ENCODE results near the gene TREML1.
"Not testable (repeated sequence)": the region's sequence is repeated elsewhere in the genome, so short reads cannot be mapped to it uniquely, and the experiment has no call there.

TREML1 gene, protein sequence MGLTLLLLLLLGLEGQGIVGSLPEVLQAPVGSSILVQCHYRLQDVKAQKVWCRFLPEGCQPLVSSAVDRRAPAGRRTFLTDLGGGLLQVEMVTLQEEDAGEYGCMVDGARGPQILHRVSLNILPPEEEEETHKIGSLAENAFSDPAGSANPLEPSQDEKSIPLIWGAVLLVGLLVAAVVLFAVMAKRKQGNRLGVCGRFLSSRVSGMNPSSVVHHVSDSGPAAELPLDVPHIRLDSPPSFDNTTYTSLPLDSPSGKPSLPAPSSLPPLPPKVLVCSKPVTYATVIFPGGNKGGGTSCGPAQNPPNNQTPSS

DNA sequence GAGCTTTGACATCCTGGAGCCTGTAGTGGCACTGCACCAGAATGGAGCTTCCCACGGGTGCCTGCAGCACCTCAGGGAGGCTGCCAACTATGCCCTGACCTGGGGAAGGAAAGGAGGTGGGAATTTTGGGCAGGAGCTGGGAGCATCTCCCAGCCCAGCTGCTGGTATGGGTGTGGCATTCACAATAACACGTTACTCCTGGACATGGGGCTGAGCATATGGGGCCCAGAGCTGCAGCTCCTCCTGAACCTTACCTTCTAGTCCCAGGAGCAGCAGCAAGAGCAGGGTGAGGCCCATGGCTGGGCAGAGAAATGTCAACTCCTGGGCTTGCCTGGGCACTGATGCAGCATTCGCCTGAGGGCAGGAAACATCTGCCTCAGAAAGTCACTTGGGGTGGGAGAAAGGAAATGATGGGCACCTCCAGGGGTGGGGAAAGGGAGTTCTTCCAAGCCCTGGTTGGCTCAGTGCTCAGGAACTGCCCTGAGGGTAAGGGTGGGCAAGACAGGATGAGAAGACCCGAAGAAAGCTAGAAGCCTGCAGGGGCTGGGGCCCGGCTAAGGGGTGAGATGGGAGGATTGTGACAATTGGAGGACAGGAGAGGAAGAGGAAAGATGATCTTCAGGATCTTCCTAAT, at the start of gene TREML1:
Gene TREML1, minus strand, starts transcription at position 356 of the 634 bp plus-strand sequence. Its CDS starts 59 bp downstream, at position 297.
- no peak for DNase-seq

DNA sequence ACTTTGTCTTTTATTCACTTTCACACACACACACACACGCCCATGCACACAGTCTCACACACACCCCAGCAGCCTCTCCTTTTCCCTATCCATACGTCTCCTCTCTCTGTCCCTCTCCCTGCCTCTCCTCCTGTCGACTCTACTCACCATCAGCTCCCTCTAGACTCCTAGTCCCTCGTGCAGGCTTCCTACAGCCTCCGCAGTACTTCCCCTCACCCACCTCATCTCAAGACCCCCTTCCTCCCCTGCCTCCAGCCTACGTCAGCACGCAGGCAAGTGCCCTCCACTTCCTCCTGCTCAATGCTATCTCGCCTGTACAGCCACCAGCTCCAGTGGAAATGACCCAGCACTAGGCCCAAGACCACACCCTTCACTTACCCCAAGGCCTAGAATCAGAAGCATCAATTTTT, 47.6 kb upstream of the TREML1 start:
- DNase-seq, result no peak

DNA sequence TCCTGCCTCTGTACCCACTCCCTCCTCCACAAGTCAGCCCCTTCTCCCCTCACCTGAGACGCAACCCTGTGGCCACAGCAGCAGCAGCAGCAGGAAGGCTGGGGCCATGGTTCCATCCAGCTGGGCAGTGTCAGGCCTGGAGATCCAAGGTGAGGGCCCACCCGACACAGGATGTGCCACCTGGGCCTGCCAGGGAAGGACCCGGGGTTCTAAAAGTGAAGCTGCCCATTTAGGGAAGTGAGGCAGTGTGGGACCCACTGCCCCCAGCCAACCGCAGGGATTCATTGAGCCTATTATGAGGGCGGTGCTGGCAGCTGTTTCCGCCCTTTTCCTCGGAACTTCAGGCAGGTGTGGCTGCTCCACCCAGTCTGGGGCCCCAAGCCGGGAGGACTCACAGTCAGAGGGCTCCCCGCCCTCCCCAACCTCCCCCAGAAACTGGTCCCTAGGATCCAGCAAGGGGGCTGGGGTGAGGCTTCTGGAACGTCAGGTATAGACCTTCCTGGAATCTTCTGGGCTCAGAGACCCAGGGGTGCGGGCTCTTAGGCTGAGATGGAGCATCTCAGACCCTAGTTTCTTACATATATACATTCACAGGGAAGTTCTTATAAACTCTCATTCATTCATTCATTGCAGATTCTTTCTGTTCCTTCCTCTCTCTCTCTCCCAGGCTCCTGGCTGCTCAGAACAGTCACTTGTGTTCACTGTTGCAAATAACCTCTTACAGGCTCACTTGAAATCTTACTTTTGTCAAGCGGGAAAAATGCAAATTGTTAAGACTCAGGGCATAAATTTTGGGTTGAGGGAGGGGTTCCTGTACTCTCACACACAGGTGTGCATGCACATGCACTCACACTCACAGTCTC, 47.0 kb upstream of the TREML1 start, which contains the start of gene TREML2:
Gene TREML2, minus strand, starts transcription at position 249 of the 863 bp plus-strand sequence. Its CDS starts 141 bp downstream, at position 108.
- no peak for DNase-seq

DNA sequence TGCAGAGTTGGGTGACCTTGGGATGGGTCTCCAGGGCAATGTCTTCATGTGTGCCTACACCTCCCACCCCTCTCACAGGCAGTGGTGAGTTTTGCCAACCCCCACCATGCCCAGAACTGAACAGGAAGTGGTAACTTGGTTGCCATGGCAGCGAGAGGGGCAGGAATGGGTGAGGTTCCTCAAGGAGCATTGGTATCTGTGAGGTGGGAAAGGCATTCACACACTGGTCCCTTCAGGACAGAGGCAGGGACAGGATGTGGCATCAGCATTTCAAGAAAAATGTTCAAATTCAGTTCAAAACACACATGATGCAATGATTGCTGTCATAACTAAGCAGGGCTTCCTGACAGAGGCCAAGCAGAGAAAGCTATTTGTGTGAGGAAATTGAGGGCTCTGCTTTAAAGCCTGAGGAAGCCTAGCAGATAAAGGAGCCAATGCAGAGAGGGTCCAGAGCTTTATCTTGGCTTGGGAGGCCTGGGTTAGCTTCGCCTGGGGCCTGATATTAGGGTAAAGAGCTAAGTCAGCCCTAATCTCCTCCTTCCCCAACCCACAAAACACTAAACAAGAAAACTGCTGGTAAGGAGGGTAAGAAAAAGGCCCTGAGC, 46.3 kb upstream of the TREML1 start:
- DNase-seq, result no peak

DNA sequence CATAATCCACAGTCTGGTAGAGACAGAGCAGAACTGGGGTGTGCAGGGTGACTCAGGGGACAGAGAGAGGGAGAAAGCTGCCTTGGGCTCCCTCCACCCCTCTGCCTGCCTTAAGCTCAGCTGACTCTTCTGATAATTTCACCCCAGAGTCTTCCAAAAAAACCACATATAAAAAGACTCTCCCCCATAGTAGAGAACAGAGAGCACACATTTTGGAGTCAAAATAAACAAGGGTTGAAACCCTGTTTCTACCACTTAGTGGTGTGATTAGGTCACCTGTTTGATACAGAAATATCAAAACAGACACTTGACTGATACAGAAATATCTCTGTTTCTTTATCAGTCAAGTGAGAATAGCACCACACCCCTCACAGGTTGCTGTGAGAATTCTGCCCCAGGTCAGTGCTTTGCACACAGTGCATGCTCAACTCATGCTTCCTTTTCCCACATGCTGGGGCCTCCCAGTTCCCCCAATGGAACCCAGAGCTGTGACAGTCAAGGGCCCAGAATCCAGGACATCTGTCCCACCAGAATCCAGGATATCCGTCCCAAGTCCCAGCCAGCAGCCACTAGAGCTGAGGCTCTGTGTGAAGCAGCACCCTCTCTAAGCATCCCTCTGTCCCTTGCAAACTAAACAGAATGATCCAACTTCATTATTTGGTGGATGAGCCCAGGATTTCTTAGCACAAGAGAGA, 45.6 kb upstream of the TREML1 start:
- DNase-seq, result no peak

DNA sequence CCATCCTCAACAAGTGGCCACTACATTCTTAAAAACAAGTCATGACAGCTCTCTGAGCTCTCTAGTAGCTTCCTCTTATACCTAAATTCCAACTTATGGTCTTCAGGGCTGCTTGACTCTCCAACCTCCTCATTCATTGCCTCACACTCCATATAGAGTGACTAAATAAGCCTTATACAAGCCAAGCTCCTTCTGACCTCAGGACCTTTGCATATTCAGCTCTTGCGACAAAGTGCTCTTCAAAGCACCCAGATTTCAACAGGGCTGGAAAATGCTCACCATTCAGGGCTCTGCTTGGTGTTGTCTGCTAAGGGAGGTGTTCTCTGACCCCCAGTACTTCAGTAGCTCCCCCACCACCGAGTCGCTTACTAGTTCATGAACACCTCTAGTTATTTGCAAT, 43.1 kb upstream of the TREML1 start:
- DNase-seq, result no peak

DNA sequence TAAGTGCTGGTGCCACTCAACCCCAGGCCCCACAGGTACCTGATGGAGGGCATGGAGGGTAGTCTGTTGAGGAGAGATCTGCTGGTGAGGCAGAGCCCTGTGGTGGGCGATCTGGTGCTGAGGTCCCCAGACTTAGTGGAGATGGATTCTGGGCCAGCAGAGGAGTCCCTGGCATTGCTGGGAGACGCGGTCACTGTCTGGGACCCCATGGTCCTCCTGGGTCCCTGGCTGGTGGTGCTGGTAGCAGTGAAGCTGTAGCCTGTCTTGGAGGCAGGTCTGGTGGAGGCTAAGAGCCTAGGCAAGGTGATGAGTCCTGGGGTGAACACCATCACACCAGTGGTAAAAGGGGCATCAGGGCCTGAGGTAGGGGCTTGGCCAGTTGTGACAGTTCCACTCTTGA, 40.2 kb upstream of the TREML1 start:
- no peak for DNase-seq

DNA sequence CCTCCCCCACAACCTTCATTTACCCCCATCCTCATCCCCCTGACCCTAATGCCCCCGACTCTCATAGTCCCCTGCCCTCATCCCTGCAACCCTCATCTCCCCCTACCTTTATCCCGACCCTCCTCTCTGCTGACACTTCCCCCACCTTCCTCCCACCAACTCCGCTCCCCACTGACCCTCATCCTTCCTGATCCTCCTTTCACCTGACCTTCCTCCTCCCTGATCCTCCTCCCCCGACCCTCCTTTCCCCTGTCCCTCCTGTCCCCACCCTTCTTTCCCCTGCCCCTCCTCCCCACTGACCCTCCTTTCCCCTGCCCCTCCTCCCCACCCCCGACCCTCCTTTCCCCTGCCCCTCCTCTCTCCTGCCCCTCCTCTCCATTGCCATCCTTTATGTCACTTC, 39.7 kb upstream of the TREML1 start:
- no peak for DNase-seq

DNA sequence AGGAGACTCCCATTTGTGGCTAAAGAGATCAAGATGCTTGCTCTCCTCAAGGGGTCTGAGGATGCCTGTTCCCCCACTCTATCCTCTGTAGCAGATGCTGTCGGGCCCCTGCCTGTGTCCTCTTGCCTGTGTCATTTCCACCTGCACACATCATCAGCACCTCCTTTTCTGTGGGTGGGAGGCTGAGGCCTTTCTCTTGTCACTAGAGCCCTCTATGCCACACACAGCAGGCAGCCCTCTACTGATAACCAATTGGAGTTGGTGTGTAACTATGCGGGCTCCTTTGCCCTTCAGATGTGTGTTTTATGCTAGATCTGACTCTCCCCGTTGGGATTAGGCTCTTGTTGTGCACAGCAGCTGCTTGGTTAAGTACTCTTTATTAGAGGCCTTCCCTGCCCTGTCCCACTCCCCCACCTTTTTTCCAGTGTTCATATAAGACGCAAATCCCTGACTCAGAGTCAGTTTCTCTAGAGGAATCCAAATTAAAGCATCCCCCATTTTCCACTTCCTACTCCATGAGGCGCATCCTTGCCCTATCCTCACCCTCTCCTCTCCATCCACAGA, 39.1 kb upstream of the TREML1 start:
- DNase-seq, result peak; percentile 33

DNA sequence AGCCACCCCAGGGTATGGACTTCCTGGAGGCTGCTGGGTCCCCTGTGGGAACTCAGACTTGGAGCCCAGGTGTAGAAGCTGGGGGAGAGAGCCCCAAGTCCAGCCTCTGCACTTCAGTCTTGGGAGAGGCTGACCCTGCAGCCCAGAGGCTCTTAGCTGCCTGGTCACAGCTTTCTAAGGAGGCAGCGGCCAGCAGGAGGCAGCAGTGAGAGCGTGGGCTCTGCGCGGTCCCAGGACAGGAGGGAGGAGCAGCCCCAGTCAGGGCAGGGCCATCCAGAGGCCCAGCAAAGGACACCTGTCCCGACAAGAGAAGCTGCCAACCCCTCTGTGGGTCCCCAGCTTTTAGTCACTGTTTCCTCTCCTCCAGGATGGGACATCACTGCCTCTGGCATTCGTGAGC, 37.4 kb upstream of the TREML1 start:
- DNase-seq, result no peak

DNA sequence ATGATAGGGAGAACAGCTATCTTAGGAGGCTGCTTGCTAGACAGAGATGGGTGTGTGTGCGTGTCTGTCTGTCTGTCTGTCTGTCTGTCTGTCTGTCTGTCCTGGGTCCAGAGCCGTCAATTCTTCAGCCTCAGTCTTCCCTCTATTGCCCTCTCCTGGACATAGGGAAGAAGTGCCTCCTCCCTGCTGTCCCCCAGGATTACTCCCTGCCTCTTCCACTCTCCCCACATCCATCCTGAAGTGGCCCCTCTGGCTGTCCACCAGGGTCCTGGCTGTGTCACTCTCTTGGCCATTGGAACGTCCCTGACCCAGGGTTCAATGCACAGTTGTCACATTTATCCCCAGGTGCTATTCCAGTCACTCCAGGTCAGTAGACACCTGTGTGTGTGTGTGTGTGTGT, 36.6 kb upstream of the TREML1 start:
- no peak for DNase-seq

DNA sequence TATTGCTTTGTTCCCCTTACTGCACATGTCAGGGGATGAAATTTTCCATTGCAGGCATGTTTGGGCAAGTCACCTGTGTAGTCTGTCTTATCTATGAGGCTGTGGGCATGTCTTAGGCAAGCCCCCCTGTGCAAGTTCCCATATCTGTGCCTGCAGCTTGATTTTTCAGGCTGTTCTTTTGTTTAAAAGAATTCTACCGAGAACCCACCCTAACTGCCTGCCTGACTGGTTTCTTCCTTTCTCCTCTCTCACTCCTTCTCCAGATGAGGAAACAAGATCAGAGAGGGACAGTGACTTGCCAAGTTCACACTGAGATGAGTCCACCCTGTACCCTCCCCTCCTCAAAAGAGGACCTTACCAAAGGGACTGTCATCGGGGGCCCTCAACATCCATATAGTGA, 35.8 kb upstream of the TREML1 start:
- DNase-seq, result no peak

DNA sequence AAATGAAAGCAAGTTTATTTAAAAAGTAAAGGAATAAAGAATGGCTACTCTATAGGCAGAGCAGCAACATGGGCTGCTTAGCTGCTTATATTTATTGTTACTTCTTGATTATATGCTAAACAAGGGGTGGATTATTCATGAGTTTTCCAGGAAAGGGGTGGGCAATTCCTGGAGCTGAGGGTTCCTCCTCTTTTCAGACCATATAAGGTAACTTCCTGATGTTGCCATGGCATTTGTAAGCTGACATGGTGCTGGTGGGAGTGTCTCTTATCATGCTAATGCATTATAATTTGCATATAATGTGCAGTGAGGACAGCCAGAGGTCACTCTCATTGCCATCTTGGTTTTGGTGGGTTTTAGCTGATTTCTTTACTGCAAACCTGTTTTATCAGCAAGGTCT, 34.9 kb upstream of the TREML1 start:
- DNase-seq, result not testable (repeated sequence)

DNA sequence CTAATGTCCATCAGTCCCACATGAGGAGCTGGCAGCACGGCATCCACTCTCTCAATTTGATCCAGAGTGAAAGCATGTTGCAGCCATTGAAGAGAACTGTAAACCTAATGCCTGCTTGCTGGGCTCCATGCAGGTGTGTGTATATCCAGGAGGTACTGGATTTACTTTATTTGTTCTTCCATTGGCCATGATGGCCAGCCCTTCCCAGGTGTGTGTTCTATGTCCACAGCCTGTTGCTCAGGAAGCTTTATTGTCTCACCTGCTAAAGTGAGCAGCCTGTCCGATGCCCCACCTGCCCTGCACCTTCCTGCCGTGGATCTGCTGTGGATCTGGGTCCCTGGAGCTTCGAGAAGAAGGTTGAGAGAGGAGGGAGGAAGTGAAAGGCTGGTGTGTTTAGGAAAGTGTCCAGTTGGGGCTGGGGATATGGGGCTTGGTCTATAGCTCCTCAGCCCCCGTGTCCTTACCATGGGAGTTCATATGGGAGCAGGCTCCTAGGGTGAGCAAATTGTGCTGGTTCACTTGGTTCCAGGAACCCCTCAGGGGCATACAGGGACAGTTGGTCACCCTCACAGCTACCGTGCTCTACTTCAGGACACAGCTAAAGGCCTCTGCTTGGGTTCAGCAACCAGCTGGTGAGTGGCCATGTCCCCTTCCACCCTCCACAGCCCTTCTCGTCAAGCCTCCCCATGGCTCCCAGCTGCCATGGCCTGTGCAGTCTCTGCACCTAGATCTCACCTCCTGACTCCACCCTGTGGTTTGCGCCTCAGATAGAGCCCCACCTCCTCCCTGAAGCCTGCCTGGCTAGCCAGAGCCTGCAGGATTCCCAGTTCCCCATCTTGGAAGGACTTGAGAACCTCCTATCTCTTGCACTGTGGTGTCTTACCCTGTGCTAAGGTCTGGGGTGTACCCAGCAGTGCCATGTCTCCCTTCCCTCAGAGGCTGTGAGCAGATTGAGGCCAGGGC, 34.1 kb upstream of the TREML1 start:
- no peak for DNase-seq

DNA sequence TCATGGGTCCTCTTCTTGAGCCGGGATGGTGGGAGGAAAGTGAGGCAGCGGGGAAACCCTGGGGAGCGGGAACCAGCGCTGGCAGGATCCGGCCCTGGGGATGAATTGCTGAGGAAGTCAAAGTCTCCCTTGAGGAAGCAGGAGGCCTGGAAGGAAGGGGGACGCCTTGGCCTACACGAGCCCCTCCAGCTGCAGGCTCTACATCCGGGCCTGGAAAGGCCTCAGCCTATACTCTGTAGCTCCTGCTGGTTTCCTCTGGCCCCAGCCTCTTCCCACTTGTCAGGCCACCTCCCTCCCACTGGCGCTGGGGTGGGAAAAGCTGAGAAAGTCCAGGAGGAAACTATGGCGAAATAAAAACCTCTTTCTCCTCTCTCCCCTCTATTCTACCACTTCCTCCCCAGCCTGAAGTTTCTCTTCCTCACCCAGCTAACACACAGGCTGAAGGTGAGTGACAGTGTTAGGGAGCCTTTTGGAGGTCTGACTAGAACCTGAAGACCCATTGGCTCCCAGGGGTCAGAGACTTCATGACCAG, 31.9 kb upstream of the TREML1 start:
- DNase-seq, result no peak

DNA sequence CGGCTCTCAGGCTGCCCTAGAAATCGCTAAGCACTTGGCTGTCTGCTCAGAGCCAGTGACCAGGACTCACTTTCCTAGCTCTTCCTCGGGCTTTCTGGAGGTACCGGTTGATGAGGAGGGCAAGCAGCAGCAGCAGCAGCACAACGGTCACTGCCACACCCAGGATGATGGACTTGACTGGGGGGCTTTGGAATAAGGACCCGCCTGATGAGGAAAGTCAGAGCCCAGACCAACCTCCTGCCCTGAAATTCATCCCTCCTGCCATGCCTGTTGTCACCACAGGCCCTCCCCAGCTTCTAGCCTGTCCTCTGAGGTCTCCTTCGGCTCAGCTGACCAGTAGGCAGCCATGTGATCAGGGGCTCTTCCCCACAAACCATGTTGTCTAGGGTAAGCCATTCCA, 30.6 kb upstream of the TREML1 start:
- no peak for DNase-seq

DNA sequence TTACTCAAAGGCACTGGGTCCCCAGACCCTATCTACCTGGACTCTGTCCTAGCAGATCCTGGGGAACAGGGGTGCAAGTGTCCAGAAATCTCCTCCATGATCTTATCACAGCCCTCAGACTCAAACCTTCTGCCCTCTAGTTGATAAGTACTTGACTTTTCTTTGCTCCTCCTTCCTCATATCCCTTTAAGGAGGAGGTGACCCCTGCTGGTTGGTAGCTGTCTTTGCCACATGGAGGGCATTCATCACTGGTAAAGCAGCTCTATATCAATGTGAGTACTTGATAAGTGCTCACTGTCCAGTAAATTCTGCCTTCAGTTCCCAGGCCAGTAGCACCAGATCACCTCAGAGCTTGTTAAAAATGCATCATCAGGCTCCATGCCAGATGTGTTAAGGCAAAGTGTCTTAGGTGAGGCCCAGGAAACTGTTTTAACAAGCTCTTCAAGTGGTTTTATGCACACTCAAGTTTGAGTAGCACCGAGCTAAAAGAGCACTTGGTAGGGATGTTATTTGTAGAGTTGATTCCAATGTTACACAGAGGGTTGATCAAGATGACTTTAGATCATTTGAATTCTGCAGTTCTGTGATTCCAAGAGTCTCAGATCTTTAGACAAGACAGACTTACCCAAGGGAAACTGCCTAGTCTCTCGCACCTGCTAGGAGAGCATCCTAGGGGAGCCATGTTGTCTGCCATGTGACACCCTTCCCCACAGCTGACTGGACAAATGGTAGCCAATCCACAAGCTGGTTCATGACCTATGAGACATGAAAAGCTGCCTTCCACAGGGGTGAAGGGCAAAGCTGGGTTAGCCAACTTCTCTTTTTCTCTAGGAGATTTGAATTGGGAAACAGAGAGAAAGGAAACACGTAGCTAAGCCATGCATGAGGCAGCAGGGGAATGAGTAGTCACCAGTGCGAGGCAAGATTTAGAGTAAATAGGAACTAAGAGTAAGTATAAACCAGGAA, 28.2 kb upstream of the TREML1 start:
- DNase-seq, result peak; percentile 36

DNA sequence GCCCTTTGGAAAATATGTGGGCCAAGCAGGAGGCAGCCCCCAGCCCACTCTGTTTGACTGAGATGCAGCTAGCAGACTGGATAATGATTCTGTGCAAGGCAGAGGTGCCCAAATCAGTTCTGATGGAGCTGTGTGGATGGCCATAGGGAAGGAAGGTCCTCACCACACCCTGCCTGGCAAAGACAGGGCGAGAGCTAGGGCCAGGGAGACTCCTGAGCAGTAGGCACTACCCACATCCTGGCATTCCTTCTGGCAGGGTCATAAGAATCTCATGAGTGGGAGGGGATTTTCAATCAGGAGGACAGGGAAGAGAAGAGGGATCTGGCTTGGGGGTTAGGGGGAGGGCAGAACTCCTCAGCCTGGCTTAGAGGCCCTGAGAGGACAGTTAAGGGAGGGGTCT, 27.4 kb upstream of the TREML1 start:
- no peak for DNase-seq

DNA sequence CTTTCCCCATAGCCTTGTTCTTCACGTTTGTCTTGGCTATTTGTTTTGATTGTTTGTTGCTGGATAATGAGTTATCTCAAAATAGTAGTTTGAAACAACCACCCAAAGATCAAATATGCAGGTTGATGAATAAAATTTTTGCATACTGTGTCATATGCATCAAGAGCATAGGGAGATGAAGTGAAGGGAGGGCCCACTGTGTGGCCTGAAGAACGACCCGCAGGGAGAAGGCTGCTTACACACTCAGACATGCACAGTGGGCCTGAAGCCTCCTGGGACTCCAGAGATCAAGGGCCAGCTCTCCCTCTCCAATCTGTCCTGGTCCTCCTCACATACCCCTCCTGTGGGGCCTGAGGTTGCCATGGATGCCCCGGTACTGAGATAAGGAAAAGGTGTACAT, 25.0 kb upstream of the TREML1 start:
- no peak for DNase-seq

DNA sequence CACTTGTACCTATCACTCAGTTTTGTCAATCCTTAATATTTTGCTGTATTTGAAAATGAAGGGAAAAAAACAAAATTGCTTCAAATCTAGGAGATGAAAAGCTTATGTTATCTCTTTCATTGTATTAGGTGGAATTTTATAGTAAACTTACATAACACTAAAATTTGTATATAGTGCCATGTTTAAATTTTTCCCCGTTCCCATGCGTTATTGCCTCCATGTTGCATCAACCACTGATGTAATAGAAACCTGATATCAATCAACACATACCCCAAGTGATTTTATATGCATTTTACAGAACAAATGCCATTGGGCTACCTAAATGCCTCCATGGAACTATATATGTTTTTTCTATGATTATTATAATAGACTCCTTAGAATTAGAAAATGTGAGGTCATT, 23.5 kb upstream of the TREML1 start:
- no peak for DNase-seq
